HL-60 (cell line): ENCODE measurements around the gene PPA1.

ENCODE experiments used
- DNase-seq, 2 experiments: peaks; one replicate each; pipeline ENCODE4 v3.0.0-alpha.2; 2010 to 2020; ENCODE audit warnings: low read depth in 1 of 2, low spot score in 1 of 2
- H3K27ac ChIP-seq: fragments of 250-450 bp; sonication (Bioruptor Pico); replicated peaks from 2 replicates; pipeline ENCODE4 v1.5.1; 2020; ENCODE audit warnings: mild to moderate bottlenecking, moderate library complexity
- H3K27me3 ChIP-seq: fragments of 250-450 bp; sonication (Bioruptor Pico); 2 replicates; pipeline ENCODE4 v1.5.1; 2021; ENCODE audit warnings: mild to moderate bottlenecking, moderate library complexity; ENCODE audit not compliant: insufficient read depth, poor library complexity, severe bottlenecking
- H3K4me3 ChIP-seq: replicated peaks from 2 replicates; pipeline ENCODE4 v1.5.1; 2011; ENCODE audit warnings: mild to moderate bottlenecking, control low read depth, low read length; ENCODE audit not compliant: insufficient read depth
- GABPA ChIP-seq: IDR thresholded peaks from 2 replicates; pipeline ENCODE4 v1.6.1; 2012; ENCODE audit warnings: low read depth
- POLR2AphosphoS5 ChIP-seq: IDR thresholded peaks from 2 replicates; pipeline ENCODE4 v1.6.1; 2012; ENCODE audit warnings: low read depth
- SPI1 ChIP-seq: IDR thresholded peaks from 2 replicates; pipeline ENCODE4 v1.6.1; 2012; ENCODE audit warnings: low read depth, mild to moderate bottlenecking, borderline replicate concordance
- TF ChIP-seq, protein P1 (sequence below): IDR thresholded peaks from 2 replicates; pipeline ENCODE4 v1.6.1; 2012; ENCODE audit warnings: low read depth; ENCODE audit not compliant: insufficient replicate concordance
- TF ChIP-seq, protein P2 (sequence below): IDR thresholded peaks from one replicate; pipeline ENCODE4 v1.5.1; 2011; ENCODE audit warnings: low read length, control low read depth, inconsistent platforms; ENCODE audit not compliant: insufficient read depth

PPA1 gene

DNA sequence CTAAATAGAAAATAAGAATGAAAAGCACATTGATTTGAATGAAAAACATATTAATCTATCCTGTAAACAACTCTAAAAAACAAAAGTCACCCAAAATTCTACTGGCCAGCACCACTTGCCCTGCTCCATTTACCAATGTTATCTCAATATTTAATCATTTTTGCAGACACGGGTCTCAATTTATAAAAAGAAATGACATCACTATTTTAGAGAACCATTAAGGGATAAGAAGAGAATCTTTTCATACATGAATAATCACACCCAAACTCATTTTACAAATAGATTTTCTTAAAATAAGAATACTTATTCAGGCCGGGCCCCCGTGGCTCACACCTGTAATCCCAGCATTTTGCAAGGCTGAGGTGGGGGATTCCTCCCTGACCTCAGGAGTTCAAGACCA lies 66.8 kb downstream of the PPA1 start:
- Histone ChIP-seq H3K4me3 (no peak overlapping the region), H3K27me3 (no peaks in the 10 kb centered on the region), H3K27ac (no peak overlapping the region)
- no peak for DNase-seq
- TF ChIP-seq SPI1: no peak
- no peak for TF ChIP-seq GABPA
- TF ChIP-seq, protein P1, sequence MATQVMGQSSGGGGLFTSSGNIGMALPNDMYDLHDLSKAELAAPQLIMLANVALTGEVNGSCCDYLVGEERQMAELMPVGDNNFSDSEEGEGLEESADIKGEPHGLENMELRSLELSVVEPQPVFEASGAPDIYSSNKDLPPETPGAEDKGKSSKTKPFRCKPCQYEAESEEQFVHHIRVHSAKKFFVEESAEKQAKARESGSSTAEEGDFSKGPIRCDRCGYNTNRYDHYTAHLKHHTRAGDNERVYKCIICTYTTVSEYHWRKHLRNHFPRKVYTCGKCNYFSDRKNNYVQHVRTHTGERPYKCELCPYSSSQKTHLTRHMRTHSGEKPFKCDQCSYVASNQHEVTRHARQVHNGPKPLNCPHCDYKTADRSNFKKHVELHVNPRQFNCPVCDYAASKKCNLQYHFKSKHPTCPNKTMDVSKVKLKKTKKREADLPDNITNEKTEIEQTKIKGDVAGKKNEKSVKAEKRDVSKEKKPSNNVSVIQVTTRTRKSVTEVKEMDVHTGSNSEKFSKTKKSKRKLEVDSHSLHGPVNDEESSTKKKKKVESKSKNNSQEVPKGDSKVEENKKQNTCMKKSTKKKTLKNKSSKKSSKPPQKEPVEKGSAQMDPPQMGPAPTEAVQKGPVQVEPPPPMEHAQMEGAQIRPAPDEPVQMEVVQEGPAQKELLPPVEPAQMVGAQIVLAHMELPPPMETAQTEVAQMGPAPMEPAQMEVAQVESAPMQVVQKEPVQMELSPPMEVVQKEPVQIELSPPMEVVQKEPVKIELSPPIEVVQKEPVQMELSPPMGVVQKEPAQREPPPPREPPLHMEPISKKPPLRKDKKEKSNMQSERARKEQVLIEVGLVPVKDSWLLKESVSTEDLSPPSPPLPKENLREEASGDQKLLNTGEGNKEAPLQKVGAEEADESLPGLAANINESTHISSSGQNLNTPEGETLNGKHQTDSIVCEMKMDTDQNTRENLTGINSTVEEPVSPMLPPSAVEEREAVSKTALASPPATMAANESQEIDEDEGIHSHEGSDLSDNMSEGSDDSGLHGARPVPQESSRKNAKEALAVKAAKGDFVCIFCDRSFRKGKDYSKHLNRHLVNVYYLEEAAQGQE: no peak
- TF ChIP-seq, protein P2, sequence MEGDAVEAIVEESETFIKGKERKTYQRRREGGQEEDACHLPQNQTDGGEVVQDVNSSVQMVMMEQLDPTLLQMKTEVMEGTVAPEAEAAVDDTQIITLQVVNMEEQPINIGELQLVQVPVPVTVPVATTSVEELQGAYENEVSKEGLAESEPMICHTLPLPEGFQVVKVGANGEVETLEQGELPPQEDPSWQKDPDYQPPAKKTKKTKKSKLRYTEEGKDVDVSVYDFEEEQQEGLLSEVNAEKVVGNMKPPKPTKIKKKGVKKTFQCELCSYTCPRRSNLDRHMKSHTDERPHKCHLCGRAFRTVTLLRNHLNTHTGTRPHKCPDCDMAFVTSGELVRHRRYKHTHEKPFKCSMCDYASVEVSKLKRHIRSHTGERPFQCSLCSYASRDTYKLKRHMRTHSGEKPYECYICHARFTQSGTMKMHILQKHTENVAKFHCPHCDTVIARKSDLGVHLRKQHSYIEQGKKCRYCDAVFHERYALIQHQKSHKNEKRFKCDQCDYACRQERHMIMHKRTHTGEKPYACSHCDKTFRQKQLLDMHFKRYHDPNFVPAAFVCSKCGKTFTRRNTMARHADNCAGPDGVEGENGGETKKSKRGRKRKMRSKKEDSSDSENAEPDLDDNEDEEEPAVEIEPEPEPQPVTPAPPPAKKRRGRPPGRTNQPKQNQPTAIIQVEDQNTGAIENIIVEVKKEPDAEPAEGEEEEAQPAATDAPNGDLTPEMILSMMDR: no peak
- no peak for TF ChIP-seq POLR2AphosphoS5

- H3K27ac ChIP-seq: peak overlapping the region; percentile 15
- peak in 1 of 2 experiments; percentile 48 for DNase-seq
These were observed 69.1 kb downstream of the PPA1 start for GRCh38 chr10:70164163-70164562.

DNA sequence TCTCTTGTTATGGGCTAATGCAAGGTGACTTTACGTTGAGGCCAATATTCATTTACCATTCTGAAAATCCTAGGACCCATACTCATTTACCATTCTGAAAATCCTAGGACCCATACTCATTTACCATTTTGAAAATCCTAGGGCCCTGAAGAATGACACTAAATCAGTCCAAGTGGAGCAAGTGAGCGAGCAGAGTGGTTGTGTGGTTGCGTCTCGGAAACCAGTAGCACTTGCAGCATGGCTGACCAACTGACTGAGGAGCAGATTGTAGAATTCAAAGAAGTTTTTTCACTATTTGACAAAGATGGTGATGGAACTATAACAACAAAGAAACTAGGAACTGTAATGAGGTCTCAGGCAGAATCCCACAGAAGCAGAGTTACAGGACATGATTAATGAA lies 69.8 kb downstream of the PPA1 start:
- no peak overlapping the region for H3K27ac ChIP-seq
- TF ChIP-seq, protein P1: no peak
- no peak for TF ChIP-seq GABPA
- TF ChIP-seq SPI1: no peak
- no peak for TF ChIP-seq POLR2AphosphoS5
- TF ChIP-seq, protein P2: no peak
- no peak for DNase-seq
- H3K27me3 ChIP-seq: no peaks in the 10 kb centered on the region
- no peak overlapping the region for H3K4me3 ChIP-seq

More at GRCh38 chr10:70164163-70164562, 69.1 kb downstream of the PPA1 start:
- Histone ChIP-seq H3K27me3 (no peaks in the 10 kb centered on the region), H3K4me3 (no peak overlapping the region)
- TF ChIP-seq SPI1: no peak
- no peak for TF ChIP-seq GABPA
- TF ChIP-seq, protein P1: no peak
- no peak for TF ChIP-seq POLR2AphosphoS5
- TF ChIP-seq, protein P2: no peak
